Measurements from ENCODE around the gene PBX1. TPM values are rescaled to one million over a fixed set of nuclear protein-coding genes. Genes with fewer than 3 reads are reported as not detected.

The PBX1 gene
- total and polyA plus RNA-seq, 10 of the 15 experiments (the other 5 are each of a cell fraction or from before 2014, with no cell fraction given), result 0.05 to 0.28 (median 0.11) TPM; not detected in 5

DNA sequence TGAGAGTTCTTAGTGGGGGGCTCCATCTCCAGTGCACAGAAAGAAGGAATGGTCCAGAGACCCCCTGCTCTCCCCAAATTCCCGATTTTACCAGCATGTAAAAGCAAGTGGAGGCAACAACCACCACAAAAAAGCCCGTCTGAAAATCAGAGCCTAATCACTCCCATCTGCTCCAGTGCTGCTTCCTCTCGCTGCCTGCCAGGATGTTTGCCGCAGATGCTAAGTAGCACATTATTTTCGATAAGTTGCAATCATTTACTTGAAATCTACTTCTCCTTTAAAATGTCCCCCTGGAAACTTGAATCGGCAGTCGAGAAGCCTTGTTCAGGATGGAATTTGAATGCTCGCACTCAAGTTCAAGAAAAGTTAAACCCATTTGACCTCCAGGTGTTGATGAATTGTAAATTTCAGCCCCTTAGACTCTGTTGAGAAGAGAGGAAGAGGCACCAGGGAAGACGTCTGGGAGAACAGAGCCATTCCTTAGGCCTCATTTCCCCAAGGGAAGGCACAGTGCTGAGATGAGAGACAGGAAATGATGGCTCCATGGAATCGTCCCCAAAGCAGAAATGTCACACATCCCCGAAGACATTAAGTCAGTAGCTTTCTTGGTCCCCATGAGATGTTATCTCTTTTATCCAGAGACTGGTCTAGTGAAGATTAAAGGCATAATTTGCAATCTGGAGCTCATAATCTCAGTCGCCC, 221.3 kb downstream of the PBX1 start:
- no peak overlapping the region for H3K4me3 ChIP-seq
- in situ Hi-C loops (cut with MboI) (loop anchor here (10.0 kb wide), 1 partner anchor 1255 kb away; no protein-coding TSS in a partner anchor), intact Hi-C loops (cut with micrococcal nuclease; ENCODE audit: unreplicated experiment) (loop anchor here (10.0 kb wide), 2 partner anchors 295 to 955 kb away; no protein-coding TSS in a partner anchor)
- no TSS peak for BruUV-seq (replicated peaks)
- FAIRE-seq, result no peak
- no peaks in the 10 kb centered on the region for H3K79me2 ChIP-seq (ENCODE audit: control insufficient read depth, insufficient read depth, low read length)
- no peaks in the 10 kb centered on the region for H3K27me3 ChIP-seq (replicated peaks in 1 of 2; ENCODE audit: control insufficient read depth in 2 of 2, insufficient read depth in 2 of 2, low read length in 1 of 2)
- H3K4me2 ChIP-seq (ENCODE audit: control insufficient read depth, insufficient read depth), result no peak overlapping the region
- no peak for TF ChIP-seq CBFB (IDR thresholded peaks at IDR 0.05; ENCODE audit: low read depth)
- TF ChIP-seq CEBPB (IDR thresholded peaks at IDR 0.05; ENCODE audit: borderline replicate concordance in 1 of 2, low read depth in 2 of 2, low read length in 2 of 2), result no peak
- TF ChIP-seq NR2C2 (IDR thresholded peaks at IDR 0.05; ENCODE audit: borderline replicate concordance, control insufficient read depth, insufficient read length, low read depth), result no peak
- TF ChIP-seq MTA3 (IDR thresholded peaks at IDR 0.05; ENCODE audit: borderline replicate concordance, low read length), result no peak
- TF ChIP-seq ZSCAN29 (IDR thresholded peaks at IDR 0.05), result no peak
- TF ChIP-seq EGR1 (IDR thresholded peaks at IDR 0.05; ENCODE audit: borderline replicate concordance in 1 of 2, low read depth in 2 of 2, low read length in 2 of 2), result no peak
- TF ChIP-seq ATF2 (IDR thresholded peaks at IDR 0.05; ENCODE audit: low read length), result no peak
- no peak for TF ChIP-seq WRNIP1 (IDR thresholded peaks at IDR 0.05; ENCODE audit: borderline replicate concordance, low read depth, low read length)
- TF ChIP-seq YBX1 (IDR thresholded peaks at IDR 0.05), result no peak
- no peak for TF ChIP-seq TCF12 (IDR thresholded peaks at IDR 0.05; ENCODE audit: low read depth, low read length)
- TF ChIP-seq POLR2A (IDR thresholded peaks at IDR 0.05; ENCODE audit: low read depth, low read length), result no peak
- H2AFZ ChIP-seq (ENCODE audit: control insufficient read depth, low read depth, low read length), result no peak overlapping the region
- no peak overlapping the region for H3K9ac ChIP-seq (ENCODE audit: control insufficient read depth, insufficient read depth, low read length)
- H3K36me3 ChIP-seq (ENCODE audit: control insufficient read depth in 2 of 2, insufficient read depth in 2 of 2, low read length in 1 of 2), result no peaks in the 10 kb centered on the region
- DNase-seq (ENCODE audit: low read depth, low spot score), result no peak
- POLR2A ChIA-PET, result no interaction called here
- no peaks in the 10 kb centered on the region for H4K20me1 ChIP-seq (ENCODE audit: control insufficient read depth, insufficient read depth)
- no peak for ATAC-seq
- H3K4me1 ChIP-seq (ENCODE audit: control insufficient read depth, insufficient read depth, low read length), result no peaks in the 10 kb centered on the region
- WGBS (ENCODE audit: insufficient coverage, insufficient replicate concordance, low lambda C conversion rate, missing lambda C conversion rate), result 37% methylated on average over 12 of the region's 12 CpGs
- RAD21 ChIA-PET (ENCODE audit: unreplicated experiment), result no interaction called here
- SMC1A ChIA-PET (ENCODE audit: uncharacterized antibody, unreplicated experiment), result no interaction called here
- CTCF ChIA-PET, result no interaction called here
- H3K9me3 ChIP-seq (replicated peaks; ENCODE audit: control insufficient read depth, insufficient read depth, low read length), result no peaks in the 10 kb centered on the region
- H3K27ac ChIP-seq (ENCODE audit: control insufficient read depth, insufficient read depth), result no peak overlapping the region
